Measurements from ENCODE around the gene KRT9.

GRCh38 chr17:41539071-41539492, 32.8 kb downstream of the KRT9 start:
- no peak for TF ChIP-seq CTCF (conservative IDR thresholded peaks at IDR 0.05 in 1 of 2, IDR thresholded peaks at IDR 0.05 in 1 of 2; ENCODE audit: low read depth in 1 of 2, low read length in 2 of 2)
- TF ChIP-seq EZH2 (IDR thresholded peaks at IDR 0.05; ENCODE audit: low read length, missing control alignments), result no peak
